Hepatocyte (in vitro differentiated cells): ENCODE measurements around the gene TBX6.

Experiments
- CTCF ChIP-seq: fragments of 200-600 bp; sonication (generic); IDR thresholded peaks from 2 replicates; pipeline ENCODE4 v1.5.1; 2016; ENCODE audit warnings: antibody characterized with exemption, mild to moderate bottlenecking; ENCODE audit not compliant: poor library complexity
- EZH2 ChIP-seq: fragments of 200-600 bp; sonication (generic); IDR thresholded peaks from 2 replicates; pipeline ENCODE4 v1.6.1; 2016; ENCODE audit warnings: antibody characterized with exemption, mild to moderate bottlenecking, borderline replicate concordance
- EZH2phosphoT487 ChIP-seq: fragments of 200-600 bp; sonication (generic); IDR thresholded peaks from one replicate; pipeline ENCODE4 v1.6.1; 2018; ENCODE audit warnings: antibody characterized with exemption, mild to moderate bottlenecking, low read depth, moderate library complexity; ENCODE audit not compliant: unreplicated experiment, severe bottlenecking

DNA sequence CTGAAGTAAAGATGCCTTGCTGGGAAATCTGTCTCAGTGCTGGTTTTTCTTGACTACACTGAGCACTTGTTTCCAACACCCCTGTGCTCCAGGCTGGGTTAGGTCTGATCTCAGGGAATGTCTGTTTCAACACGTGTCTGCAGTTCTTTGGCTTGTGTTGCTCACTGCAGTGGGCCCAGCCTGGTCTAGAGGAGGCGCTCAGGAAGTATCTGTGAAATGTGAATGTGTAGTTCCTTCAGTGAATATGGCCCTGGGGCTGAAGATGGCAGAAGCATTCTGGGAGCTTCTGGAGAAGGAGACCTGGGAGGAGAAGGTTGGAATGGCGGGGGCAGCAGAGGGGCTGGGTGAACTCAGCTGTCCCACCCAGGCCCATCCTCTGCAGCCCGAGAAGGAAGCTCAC, 12.4 kb upstream of the TBX6 start:
- TF ChIP-seq EZH2phosphoT487 (no peak), CTCF (no peak), EZH2 (no peak)
